ENCODE measurements around the gene VSTM4.

VSTM4 gene

DNA sequence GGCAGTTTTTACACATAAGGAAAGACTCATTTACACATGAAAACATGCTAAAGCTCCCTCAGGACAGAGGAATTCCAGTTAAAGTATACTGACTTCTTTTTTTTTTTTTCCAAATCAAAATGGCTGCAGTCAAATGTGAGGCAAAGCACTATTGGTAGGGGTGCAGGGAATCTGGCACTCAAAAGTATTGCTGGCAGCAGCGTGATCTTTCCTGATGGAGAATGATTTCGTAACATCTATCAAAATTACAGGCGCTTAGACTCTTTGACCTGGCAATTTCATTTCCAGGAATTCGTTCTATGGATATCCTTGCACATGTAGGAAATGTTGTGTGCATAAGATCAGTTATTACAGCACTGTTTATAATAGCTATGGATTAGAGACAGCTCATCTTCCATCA lies 65.7 kb downstream of the VSTM4 start:
- DNase-seq (ENCODE audit: low read depth in 4 of 4, low spot score in 1 of 4): no peak

DNA sequence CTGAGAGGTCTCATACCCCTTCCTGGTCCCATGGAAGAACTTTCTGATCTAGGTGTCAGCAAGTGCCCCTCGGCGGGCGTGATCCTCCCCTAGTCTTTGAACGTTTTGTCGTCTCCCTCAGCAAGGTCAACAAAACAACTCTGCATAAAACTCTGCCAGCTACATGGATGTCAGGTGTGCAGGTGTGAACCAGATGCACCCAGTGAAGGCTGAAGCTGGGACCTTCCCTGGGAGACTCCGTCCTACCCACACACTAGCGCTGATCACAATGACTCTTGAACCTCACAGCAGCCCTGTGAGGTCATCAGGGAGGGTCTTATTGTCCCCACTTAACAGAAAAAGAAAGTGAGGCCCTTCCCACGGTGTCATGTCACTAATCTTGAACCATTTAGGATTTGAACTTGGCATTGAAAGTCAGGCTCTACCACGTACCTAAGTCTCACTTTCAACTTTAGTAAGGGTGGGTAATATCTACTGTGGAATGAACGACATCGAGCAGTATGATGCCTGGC lies 68.1 kb downstream of the VSTM4 start:
- DNase-seq (ENCODE audit: low read depth in 4 of 4, low spot score in 1 of 4): no peak

DNA sequence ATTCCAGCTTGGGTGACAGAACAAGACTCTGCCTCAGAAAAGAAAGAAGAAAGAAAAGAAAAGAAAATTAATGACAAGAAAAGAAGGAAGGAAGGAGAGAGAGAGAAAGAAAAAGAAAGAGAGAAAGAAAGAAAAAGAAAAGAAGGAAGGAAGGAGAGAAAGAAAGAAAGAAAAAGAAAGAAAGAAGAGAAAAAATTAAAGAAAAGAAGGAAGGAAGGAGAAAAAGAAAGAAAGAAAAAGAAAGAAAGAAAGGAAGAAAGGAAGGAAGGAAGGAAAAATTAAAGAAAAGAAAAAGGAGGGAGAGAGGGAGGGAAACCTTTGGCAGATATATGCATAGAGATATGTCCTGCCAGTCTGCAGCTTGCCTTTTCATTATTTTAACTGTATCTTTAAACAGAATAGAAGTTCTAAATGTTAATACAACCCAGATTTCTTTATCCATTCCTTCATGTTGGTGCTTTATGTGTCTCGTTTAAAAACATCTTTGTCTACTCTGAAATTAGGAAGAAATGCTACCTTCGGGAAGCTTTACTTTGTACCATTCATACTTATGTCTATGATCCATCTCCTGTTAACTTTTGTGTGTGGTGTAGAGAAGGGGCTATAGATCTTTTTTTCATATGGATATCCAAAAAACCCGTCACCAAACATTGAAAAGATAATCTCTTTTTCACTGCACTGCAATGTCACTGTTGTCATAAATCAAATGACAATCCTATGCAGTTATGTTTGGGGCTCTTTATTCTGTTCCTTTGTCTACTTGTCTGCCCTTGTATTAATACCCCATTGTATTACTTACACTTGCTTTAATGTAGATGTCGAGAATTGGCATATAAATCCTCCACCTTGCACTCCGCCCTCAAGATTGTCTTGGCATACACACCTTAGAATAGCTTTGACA lies 70.8 kb downstream of the VSTM4 start:
- no peak for DNase-seq (ENCODE audit: low read depth in 4 of 4, low spot score in 1 of 4)

DNA sequence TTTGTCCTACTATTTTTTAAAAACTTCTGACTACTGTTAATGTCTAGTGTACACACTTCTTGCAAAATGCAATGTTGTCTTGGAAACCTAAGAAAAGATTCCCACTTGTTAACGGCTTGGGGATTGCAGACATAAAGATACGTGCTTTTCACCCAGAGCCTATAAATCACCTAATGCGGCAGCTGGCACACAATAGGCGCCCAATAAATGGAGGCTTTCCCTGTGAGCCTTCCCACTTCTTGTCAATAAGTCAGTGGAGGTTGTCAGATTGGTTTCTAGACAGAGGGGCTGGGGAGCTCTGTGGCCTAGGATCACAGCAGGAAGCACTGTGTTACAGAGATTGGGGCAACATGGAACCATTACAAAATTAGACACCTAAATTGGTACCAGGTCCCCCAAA lies 74.7 kb downstream of the VSTM4 start:
- no peak for DNase-seq (ENCODE audit: low read depth in 4 of 4, low spot score in 1 of 4)

DNA sequence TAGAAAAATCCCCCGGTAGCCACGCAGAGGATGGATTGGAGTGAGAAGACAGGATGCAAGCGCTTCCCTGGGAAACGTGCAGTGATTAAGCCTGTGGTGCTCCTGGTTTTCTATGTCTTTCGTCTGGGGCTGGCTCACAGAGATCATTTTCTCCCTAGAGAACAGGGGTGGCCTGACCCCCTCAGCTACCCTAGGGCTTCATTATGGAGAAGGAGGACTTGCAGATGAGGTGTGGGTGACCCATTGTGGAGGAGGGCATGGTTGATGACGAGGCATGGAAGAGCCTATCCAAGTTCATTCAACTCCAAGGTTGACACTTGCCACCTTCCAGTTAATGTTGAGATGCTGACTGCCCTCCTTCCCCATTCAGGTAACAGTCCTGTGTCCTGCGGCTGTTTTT lies 75.9 kb downstream of the VSTM4 start:
- no peak for DNase-seq (ENCODE audit: low read depth in 4 of 4, low spot score in 1 of 4)

DNA sequence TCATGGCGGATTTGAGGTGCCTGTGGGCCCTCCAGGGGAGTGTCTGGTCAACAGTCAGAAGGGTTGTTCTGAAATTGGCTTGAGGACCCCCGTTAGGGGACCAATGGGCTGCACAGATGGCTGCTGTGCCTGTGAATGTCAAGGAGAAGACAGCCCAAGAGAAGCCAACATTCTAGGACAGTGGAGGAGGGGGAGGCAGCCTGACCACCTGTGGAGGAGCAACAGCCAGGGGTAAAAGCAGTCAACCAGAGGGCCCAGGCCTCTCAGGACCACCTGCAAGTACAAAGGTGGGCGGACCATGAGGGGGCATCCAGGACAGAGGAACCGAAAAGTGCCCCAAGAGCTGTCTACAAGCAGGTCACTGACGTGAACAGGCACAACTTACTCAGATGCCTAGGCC lies 76.6 kb downstream of the VSTM4 start:
- no peak for DNase-seq (ENCODE audit: low read depth in 4 of 4, low spot score in 1 of 4)

DNA sequence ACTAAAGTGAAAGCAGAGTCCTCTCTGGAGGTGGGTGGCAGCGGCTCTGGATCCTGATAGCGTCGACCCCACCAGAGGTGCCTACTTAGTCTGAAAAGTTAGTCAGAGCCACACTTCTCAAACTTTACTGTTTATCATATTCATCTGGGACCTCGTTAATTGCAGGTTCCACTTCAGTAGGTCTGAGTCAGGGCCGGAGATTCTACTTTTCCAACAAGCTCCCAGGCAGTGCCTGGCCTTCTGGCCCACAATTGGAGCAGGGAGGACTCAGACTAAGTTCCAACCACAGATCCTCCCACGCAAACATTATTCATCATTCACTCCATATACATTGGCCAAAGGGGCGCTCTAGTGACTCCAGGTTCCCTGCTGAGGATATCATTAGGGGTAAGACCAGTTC lies 78.1 kb downstream of the VSTM4 start:
- DNase-seq (ENCODE audit: low read depth in 4 of 4, low spot score in 1 of 4): no peak

DNA sequence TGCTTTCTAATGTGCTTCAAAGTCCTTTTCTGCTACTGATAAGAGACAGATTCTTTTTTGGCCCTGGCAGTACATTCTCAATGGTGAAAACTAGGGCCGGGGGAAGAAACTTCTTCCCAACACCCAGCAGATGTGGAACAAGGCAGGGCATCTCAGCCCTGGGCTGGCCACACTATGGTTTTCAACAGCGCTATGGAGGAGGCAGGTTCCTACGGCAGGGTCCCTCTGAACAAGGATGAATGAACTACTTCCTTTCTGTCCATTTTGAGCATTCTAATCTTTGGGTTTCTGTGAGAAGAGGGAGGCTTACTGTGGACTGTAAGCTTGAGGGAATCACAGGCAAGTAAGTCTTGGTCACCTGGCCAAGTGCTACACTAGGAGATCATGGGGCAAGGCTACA lies 78.7 kb downstream of the VSTM4 start:
- DNase-seq (ENCODE audit: low read depth in 4 of 4, low spot score in 1 of 4): no peak

DNA sequence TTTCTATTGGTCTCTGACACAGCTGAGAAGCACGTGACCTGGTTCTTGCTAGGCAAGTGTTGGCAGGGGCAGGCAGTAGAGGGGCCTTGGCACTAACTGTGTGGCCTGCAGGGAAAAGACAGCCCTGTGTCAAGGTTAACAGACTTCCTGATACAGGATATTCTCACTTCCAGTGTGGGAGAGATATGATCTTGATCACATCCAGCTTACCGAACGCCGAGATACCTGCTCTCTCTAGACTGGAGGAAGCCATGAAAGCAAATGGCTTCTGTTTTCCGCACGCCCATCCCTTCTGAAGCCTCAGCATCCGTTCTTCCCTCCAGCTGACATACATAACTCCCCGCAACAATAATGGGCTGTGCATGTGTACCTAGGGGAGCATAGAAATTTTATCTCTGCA lies 79.4 kb downstream of the VSTM4 start:
- DNase-seq (ENCODE audit: low read depth in 4 of 4, low spot score in 1 of 4): no peak

DNA sequence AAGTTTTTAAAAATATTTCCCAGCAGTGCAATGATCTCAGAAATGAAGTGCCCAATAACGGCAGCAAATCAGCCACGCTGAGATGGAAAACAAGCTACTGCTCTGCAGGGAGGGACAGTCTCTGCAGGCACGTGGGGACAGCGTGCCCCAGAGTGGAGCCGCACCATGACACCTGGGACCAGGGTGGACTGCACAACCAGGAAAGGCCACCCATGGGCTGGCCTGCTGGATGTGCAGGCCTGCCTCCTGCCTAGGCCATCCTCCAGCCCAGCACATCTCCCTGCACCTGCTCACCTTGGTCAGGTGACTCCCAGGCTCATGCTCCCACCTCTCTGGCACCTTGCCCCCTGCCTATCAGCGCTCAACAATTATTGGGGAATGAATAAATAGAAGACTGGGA lies 80.4 kb downstream of the VSTM4 start:
- DNase-seq (ENCODE audit: low read depth in 4 of 4, low spot score in 1 of 4): no peak

DNA sequence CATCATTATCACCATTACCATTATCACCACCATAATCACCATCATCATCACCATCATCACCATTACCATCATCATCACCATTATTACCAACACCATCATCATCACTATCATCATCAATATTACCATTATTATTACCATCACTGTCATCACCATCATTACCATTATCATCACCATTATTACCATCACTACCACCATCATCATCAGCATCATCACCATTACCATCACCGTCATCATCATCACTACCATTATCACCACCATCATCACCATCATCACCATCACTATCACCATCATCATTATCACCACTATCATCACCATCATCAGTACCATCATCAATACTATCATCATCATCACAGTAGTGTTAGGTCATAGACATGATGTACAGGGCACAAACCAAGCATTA lies 81.4 kb downstream of the VSTM4 start:
- no peak for DNase-seq (ENCODE audit: low read depth in 4 of 4, low spot score in 1 of 4)

DNA sequence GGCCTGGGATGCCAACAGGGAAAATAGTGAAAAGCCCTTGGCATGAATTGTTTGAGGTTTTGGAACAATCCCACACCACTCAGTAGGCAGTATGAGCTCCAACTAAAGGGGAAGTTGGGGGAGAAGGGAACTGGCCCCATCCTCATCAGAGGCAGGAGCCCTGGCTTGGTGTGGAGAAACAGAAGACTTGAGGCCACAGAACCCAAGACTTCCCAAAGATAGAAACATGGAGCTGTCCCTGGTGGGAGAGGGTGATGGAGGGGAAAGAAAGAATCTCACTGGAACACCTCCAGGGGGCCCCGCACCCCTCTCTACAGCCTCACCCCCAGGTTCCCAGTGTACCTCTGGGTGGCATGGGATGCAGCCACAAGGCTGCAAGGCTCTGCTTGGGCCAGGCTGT lies 85.7 kb downstream of the VSTM4 start:
- DNase-seq (ENCODE audit: low read depth in 4 of 4, low spot score in 1 of 4): no peak

DNA sequence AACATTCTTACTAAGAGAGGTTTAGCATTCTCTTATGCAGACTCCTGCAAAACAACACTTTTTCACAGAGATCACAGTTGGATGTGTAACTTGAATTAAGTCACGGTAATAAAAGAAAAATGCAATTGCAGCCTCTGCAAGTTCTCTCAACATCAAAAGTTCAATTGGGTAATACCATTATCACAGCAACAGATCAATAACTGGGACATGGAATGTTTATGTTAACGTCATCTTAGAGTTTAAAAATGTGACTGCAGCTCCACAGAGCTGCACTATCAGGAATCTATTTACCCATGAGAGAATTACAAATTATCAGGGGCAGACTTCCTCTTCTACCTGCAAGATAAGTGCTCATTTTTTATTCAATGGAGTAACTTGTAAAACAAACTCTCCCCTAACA lies 86.7 kb downstream of the VSTM4 start:
- DNase-seq (ENCODE audit: low read depth in 4 of 4, low spot score in 1 of 4): no peak

DNA sequence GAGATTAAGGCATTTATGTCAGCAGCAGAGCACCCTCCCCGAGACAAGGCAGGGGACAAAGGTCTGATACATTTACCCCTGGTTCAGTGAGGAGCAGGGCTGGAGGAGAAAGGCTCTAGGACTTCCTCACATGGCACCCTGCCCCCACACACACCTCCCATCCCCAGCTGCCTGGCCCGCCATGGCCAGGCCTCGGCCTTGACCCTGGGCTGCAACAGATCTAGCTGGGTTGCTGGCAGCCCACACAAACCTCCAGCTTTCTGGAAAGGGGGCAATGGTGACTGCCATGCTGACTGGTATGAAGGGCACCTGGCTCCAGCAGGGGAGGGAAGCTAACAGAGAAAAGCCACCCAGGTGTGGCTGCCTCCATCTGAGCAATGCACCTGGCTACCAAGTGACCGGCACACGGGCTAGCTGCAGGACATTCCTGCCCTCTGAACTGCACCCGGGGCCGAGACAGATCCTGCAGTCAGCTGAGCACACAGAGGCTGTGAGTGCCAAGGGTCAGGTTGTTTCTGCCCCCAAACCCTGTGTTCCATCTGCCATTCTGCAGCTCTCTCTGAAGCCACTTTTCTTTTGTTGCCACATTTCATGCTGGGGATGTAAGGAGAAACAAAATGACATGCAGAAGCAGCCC lies 89.9 kb downstream of the VSTM4 start:
- DNase-seq (ENCODE audit: low read depth in 4 of 4, low spot score in 1 of 4): no peak

DNA sequence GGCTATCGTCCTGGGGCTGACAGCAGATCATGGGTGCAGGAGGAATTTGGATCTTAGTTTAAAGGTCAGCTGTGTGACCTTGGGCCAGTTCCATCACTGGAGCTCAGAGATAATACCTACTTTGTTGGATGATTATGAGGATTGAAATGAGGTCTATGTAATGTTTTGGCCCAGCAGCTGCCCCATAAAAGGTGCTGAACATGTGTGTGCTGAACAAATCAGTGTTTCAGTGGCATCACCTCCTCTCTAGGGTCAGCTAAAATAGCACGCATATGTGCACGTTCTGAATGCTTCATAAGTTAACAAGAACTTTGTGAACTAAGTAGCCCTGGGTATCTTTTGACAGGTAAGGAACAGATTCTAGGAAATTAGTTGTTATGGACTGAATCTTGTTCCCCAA lies 90.8 kb downstream of the VSTM4 start:
- no peak for DNase-seq (ENCODE audit: low read depth in 4 of 4, low spot score in 1 of 4)

DNA sequence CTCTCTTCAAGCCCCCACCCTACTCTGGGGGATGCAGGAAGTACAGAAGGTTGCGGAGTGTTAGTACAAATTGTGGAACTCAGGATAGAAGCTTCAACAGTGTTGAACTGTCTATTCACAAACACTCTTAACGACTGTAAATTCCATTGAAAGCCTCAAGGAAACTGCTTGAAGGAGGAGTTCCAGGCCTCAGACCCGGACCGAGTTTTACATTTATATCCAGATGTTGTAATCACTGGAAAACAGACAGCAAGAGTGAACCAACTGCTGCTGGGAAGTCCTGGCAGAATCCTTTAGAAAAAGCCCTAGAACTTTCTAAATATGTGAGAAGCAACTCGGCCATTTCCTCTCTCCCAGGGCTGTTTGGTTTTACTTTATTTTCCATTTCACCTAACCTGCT lies 91.6 kb downstream of the VSTM4 start:
- no peak for DNase-seq (ENCODE audit: low read depth in 4 of 4, low spot score in 1 of 4)

DNA sequence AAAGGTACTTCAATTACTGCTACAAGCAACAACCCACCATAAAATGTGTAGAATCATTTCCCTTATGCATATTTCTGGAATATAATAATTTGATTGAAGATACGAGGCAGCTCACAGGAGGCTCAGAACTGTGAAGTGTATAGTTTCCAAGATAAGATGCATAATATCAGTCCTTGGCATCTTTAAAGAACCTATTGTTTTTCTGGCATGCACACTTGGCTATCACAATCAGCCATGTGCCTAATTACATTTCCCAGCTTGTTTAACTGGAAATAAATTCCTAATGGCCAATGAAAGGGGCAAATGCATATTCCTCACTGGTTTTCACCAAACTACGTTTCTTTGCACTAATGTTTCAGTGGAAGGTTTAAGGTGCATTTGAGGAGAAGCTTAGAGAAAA lies 92.3 kb downstream of the VSTM4 start:
- DNase-seq (ENCODE audit: low read depth in 4 of 4, low spot score in 1 of 4): no peak

DNA sequence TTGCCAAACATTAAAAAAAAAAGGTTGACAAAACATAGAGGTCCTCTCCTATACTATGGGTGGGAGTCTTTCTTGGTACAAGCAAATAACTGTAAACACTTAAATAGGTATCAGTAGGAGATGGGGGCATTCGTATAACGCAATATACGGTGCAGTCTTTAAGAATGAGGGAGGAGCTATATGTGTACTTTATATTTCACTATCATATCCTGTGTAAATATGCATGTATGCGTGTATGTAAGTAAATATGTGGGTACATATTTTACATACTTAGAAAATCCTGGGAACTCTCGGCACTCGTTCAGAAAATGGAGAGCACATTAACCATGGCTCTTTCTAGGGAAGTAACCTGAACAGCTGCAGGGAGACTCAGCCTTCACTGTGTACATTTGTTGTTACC lies 93.6 kb downstream of the VSTM4 start:
- DNase-seq (ENCODE audit: low read depth in 4 of 4, low spot score in 1 of 4): no peak

DNA sequence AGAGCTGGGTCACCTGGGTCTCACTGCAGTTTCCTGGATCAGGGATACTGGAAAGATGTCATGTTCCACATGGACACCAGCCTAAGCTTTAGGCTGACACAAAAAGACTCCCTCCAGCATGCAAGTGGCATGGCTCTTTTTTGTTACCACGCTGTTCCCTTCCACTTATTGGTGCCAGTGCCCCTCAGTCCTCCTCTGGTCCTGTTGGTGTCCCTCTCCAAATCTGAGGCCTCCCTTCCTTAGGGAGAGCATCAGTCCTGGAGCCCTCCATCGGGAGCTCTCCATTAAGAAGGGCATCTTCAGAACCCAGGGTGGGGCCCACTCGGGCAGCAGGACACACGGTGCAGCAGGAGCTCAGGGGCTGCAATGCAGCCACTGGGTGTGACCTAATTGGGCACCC lies 99.6 kb downstream of the VSTM4 start:
- no peak for DNase-seq (ENCODE audit: low read depth in 4 of 4, low spot score in 1 of 4)

DNA sequence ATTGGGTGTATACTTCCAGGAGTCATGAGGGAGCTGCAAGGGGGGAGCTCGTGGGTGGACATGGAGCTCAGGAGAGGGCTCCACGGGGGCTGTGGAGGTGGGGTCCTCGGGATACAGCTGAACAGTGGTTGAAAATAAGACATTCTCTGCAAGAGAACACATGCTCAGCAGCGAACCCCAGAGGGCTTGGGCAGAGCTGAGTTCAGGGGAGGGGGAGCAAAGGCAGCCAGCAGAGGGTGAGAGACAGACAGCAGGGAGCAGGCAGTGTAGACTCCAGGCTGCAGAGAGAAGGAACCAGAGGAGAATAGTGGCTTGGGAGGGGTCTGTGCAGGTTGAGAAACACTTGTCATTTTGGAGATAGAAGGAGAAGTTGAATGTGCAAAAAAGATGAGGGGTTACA lies 102.7 kb downstream of the VSTM4 start:
- DNase-seq (ENCODE audit: low read depth in 4 of 4, low spot score in 1 of 4): no peak

DNA sequence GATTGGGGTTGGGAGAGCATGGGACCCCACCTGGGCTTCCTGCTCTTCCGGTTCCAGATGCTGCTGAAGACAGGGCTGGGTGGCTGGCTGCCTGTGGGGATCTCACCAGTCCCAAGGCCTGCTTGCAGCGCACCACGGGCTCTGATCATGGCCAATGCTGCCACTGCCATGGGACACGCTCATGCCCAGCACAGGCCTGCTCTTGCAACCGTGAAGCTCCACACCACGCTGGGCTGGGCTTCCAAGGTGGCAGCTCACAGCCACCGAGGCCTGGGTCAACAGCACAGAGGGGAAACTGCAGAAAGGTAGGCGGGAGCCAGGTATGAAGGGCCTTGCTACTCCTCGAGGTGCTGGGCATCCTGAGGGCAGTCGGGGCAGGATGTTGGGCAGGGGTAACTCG lies 103.6 kb downstream of the VSTM4 start:
- no peak for DNase-seq (ENCODE audit: low read depth in 4 of 4, low spot score in 1 of 4)

DNA sequence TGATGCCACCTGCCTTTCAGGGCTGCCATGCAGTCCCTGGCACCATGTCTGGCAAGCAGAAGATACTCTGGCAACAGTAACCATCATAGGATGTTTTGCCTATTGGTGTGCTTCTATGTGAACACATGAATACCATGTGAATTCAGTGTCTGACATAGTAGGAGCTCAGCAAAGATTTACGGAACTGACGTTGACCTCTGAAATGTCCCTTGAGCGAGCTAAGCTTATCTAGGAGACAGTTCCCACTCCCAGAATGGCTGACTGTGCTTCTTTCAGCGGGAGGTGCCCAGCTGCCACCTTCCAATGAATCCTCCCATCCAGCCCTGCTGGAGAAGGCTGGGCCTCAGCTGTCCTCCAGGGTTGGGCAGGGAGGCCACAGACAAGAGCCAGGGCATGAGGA lies 104.5 kb downstream of the VSTM4 start:
- no peak for DNase-seq (ENCODE audit: low read depth in 4 of 4, low spot score in 1 of 4)

DNA sequence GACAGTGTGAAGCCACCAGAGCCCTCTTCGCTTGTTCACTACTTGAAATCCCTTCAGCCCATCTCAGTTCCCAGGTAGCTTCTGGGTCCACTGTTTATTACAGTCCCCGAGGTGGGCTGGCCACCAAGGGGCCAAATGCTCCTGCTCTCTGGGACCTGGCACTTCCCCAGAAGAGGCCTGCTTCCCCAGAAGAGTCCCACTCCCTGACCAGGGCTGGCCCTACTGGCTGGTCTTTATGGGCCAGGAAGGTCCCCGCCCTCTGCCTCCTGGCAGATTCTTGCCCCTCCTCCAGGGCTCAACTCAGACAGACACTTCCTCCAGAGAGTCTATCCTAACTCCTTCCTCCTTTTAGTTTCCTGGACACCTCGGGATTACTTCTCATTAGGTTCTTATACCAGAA lies 105.0 kb downstream of the VSTM4 start:
- no peak for DNase-seq (ENCODE audit: low read depth in 4 of 4, low spot score in 1 of 4)
